Measurements from ENCODE around the gene IGSF9.
A peak's percentile ranks its signal among the peaks of the same experiment; 100 is the strongest.

The IGSF9 gene

DNA sequence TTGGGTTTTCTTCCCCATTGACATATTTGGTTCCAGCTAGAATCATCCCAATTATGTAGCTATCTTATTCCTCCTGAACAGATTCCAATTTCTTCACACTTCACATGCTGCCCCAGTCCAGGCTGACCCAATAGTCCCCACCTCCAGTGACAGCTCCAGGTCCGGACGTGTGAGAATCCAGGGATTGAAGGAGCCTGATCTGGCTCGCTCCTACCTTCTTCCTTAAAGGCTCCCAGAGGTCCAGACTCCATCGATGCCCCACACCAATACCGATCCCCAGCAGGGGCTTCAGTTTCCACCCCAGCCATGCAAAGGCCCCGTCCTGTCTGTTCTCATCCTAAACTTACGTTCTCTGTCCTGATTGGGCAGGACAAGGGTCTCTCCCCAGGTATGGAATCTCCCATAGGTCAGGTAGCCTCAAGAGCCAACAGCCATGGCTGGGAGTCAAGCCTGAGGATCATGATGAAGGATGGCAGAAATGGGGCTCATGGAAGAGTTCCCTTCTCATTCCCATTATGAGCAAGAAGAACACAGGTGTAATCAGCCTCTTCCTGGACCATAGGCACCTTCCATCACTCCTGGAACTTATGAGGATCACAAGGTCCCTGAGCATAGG lies 29.0 kb upstream of the IGSF9 start:
- DNase-seq (ENCODE audit: low read depth): no peak

DNA sequence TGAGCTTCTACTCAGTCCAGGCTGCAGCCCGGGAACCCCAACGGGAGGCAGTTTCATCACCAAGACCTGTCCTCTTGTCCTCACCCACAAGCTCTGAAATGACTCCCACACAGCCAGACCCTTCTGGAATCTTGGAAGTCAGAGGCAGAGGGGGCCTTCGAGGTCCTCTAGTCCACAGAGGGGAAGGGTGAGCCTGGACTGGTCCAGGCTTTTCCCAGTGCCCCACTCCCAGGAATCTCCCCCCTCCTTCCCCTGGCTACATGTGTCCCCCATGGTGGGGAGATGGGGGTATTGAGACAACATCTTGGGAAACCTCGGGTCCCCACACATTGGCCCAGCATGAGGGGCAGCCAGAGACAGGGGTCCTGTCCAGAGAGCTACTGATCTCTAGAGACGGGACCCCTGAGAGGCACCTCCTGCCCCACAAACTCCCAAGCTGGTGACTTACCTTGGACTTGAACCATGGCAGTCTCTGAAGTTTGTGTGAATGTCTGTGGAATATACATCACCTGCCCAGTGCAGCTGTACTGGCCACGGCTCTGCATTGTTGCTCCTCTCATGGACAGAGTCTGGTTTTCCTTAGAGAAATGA lies 28.0 kb upstream of the IGSF9 start:
- no peak for DNase-seq (ENCODE audit: low read depth)

DNA sequence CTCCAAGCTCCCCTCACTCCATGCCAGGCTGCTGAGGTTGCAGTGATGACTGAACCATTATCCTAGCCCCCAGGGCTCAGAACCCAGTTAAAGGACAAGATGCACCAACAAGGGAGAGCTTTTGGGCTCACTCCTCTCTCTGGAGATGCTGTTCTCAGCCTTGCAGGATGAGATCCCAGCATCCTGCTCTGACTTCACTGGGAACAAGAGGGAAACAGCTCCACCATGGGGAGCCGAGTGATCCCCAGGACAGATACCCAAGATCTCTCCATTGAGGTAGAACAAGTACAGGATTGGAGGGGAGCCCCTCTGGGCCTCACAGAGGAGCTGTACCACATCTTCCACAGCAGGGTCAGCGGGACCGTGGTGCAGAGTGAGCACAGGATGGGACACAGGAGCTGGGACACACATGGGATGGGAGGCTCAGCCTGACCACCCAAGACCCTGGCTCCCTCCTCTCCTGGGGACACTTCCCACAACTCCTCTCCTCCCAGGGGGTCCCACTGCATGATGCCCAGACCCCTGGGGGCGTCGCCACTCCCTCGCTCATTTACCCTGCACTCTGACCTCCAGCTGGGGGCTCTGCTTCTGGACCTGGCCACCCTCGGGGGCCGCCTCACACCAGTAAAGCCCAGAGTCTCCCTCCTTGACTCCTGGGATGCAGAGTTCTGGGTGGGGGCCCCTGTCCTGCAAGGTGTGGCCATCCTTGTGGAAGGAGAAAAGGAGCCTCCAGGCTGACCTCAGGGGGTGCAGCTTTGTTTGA lies 27.2 kb upstream of the IGSF9 start:
- DNase-seq (ENCODE audit: low read depth): no peak

DNA sequence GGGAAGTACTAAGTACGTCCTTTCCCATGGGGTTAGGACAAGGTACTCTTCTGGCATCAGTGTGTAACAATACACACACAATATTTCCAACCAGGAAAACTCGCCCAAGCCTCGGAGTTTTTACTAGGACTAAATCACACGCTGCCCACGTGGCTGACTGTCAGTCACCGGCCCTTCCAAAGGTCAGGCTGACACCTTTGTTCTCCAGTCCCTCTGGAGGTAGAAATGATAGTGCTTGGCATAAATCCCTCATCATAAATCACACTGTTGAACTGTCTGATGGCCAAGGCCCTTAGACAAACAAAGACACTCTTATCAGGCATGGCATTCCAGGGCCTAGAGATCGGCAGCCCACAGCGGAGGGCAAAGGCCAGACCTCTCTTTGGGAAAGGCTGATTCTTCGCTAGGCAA lies 25.5 kb upstream of the IGSF9 start:
- DNase-seq (ENCODE audit: low read depth): no peak

DNA sequence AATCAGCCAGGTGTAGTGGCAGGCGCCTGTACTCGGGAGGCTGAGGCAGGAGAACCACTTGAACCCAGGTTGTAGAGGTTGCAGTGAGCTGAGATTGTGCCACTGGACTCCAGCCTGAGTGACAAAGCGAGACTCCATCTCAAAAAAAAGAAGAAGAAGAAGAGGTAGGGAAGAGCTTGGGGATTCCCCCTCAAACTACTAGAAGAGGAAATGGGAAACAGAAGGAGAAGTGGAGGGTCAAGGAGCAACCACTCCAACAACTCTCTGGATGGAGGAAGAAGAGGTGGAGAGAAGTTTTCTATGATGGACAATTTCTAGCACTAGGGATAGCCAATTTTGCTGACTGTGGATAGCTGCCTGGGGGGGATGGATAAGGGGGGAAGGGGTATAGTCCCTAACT lies 23.5 kb upstream of the IGSF9 start:
- DNase-seq (ENCODE audit: low read depth): no peak

DNA sequence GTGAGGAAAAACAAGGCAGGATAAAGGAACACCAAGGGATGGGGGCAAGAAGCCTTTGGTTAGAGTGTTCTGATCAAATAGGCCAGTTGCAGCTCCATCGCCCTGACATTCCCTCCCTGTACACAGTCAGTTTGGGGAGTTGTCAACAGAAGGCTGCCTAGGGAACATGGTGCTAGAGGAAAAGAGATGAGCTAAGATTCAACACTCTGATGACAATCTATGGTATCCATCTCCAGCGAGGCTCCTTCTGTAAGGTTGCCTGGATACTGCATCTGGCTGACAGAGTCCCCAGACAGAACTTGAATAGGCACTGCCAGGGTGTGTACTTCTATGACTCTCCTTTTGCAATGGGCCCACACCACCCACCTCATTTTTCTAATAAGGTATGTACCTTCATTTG lies 19.9 kb upstream of the IGSF9 start:
- DNase-seq (ENCODE audit: low read depth): no peak

DNA sequence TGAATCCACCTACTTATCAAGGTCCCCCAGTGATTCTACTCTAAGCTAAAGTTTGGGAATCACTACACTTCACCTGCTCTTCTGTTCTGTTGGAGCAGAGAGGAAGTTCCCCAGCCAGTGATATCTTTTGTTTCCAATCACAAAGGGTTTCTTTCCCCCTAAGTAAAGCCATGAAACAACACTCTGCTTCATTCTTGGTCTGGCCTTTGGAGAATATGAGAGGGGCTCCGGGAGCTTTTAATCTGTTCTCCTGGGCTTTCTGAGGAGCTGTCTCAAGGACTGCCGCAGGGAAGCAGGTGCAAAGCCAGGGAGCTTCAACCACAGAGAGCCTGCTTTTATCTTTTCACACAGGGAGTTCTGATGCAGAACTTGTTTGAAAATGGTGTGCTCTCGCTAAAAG lies 18.7 kb upstream of the IGSF9 start:
- DNase-seq (ENCODE audit: low read depth): no peak

DNA sequence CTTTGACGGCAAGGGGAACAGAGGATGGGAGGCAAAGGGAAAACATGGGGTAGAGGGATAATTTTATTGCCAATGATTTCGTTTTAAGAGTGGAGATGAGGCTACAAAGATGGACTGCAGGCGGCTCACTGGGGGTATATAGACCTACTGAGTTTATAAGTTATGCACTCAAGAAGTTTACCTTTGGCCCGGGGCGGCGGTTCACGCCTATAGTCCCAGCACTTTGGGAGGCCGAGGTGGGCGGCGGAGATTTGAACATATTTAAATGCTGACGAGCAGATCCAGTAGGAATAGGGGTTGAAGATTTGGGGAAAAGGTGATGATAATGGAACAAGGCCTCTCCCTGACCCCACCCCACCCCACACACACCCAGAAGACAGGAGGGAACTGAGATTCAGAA lies 16.8 kb upstream of the IGSF9 start:
- no peak for DNase-seq (ENCODE audit: low read depth)

DNA sequence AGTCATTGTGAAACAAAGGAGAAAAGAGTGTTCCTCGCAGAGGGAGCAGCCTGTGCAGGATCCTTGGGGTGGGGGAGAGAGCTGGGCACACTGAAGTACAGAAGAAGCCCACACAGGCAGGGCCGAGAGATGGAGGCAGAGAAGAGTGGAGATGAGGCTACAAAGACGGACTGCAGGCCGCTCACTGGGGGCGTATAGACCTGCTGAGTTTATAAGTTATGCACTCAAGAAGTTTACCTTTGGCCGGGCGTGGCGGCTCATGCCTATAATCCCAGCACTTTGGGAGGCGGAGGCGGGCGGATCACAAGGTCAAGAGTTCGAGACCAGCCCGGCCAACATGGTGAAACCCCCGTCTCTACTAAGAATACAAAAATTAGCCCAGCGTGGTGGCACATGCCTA lies 16.2 kb upstream of the IGSF9 start:
- DNase-seq (ENCODE audit: low read depth): no peak

DNA sequence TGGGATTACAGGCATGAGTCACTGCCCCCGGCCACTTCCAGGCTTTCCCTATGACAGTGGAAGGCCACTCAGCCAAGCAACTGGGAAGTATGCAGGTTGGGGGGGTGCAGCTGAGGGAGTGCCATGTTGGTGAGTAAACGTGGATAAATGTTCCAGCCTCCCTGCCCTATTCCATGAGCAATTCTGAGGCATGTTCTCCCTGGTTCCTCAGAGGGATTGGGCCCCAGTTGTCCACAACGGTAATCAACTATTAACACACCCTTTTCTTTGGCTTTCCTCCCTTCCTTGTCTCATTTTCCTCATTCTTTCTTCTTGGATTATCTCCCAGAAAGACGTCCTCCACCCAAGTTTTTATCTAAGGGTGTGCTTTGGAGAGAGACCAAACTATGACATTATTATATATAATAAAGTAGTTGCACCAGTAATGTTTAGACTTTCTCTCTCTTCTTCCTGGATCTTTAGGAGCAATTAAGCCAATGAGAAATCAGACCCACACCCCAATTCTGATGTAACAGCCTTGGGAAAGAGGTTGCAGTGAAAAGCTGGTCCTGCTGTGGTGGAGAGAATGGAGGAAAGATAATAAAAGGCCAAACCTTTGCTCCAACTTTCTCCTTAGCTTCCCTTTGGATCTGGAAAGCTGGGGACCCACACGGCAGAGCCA lies 15.4 kb upstream of the IGSF9 start:
- DNase-seq (ENCODE audit: low read depth): peak; percentile 54

DNA sequence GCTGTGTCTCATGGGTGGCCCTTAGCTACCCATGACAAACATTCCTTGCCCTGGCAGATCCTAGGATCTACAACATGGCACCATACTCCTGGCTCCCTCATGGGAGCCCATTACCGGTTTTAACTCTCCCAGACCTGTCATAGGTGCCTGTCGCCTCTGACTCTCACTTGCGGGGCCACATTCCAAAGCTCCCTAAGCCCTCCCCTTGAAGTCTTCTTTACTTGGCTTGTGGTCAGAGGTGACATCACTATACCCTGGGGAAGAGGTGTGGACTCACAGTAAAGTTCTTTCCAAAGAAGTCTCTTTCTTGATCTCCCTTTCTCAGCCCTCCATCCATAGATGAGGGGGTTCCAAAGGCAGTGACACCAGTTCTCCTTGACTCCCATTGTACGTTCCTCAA lies 14.0 kb upstream of the IGSF9 start:
- DNase-seq (ENCODE audit: low read depth): no peak

DNA sequence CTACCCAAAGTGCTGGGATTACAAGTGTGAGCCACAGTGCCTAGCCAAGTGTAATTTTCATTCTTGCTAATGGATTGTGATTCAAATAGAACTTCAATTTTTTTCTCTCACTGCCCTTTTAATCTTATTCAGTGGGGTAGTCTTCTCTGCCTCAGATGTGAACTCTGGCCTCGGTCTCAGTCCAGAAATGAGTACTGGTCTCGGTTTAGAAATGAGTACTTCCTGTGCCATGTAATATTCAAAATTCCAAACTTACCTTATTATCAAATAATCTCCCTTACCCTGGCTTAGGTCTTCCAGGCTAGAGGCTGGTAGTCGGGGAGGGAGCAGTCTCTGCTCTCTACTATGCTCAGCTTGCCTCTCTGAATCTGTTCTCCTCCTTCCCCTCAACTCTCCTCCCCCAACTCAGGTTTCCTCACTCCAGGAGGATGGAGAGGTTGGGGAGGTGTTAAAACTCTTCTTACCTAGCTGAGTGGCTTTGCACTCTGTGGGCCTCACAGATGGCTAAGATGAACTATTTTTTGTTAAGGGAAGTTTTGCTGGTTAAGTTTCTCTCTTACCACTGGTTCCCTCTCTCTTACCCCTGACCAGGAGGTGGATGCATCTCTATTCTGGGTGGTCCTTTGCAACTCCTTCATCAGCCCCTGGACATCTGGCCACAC lies 13.4 kb upstream of the IGSF9 start:
- no peak for DNase-seq (ENCODE audit: low read depth)

DNA sequence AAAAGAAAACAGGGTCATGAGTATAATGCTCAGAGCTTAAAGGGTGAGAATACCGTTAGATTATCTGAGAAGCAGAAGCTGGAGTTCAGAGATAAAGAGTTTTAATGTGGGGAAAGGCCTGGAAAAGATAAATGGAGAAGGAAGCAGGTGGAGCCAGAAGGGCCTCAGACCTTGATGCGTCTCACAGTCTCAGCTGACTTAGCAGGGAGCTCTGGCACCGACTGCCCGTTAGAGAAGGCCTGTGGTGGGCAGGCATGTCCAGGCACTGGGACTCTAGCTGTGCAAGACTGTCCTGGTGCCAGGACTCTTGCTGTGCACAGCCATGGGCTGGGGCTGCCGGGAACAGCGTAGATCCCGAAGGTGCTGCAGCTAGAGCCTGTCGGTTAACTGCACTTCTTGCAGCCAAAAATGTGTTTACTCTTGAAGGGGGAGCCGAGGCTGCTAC lies 12.4 kb upstream of the IGSF9 start:
- DNase-seq (ENCODE audit: low read depth): no peak

DNA sequence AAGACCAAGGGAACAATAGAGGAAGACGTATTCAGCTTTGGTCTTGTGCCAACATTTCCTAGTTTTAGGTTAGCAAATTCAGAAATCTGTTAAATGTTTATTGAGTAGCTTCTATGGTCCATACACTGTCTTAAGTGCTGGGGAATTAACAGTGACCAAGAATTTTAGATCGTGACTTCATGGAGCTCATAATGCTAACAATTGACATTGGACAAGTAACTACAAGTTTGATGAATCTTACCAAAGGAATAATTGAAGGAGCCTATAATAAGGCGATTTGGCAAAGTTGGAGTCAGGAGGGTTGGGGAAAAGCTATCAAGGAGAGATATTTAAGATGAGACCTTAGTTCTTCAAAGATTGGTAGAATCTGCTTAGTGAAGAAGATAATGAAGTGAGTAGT lies 10.0 kb upstream of the IGSF9 start:
- no peak for DNase-seq (ENCODE audit: low read depth)

DNA sequence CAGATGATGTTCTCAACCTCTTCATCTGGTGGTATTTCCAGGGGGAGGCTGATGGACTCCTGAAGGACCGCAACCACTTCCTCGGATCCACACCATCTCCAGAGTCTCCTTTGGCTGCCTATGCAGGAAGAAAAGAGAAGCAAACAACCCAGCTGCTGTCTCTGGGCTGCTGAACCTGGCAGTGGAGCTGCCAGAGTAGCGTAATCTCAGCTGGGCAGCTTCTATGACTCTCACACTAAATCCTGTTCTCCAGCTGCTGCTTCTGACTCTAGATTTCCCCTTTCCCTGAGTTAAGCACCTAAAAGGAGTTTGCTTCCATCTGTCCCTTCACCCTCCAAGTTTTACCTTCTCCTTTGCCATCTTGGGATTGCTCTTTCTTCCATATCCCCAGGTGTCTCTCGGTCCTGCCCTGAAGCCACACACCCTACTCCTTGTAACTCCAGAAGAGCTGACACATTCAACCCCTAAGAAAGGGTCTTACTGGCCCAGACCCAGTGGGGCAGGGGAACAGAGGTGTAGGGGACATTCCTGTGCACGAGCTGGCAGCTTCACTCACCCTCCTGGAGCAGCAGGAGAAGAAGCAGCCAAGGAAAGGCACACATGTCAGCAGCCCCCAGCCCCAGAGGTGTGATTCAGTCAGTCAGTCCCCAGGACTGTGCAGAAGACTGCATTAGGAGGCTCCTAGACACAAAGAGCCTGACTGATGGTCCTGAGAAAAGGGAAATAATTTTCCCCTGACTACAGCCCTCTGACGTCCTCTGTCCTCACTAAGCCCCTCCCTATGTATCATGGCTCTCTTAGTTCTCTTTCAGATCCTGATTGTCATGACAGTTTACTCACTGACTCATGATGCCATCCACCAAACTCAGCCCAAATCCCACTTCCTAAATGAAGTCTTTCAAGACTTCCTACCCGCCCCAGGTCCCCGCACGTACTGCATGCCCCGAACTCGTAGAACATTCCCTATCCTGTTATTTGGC lies 8.4 kb upstream of the IGSF9 start, which contains the start of gene SLAMF9:
Gene SLAMF9 (minus strand): TSS at position 702 of the 980 bp plus-strand sequence. CDS start 100 bp downstream, at position 602.
- peak; percentile 68 for DNase-seq (ENCODE audit: low read depth)

DNA sequence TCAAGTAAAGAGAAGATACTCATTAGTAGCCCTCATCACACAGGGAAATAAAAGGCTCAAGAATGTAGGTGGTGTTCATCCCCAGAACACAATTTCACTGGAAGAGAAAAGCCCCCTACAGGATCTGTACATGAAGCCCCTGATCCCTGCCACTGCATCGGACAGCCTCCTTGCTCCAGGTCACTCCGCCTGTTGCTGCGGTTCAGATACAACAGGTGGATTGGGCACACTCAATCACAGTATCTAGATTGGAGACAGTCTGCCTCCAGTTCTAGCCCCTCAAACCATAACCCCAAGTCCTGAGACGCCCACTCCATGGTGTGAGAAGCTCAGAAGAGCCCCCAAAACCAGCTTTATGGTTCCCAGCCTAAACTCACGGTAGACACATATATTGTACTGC lies 7.5 kb upstream of the IGSF9 start:
- DNase-seq (ENCODE audit: low read depth): no peak

DNA sequence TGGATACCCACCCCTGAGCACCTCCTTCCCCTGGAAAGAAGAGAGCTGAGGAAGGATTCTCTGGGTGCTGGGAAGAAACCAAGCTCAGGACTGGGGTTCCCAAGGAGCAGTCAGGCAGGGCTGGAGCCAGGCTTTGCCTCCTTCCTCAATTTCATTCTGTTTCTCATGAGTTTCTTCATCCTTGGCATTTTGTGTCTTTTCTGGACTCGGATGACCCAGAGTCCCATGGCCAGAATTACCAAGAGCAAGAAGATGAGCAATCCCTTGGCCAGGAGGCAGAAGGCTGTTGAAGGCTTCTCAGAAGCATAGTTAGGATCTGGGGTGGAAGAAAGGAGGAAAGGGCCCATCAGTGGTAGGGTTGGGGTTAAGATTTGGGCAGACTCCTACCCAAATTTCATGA lies 6.1 kb upstream of the IGSF9 start:
- no peak for DNase-seq (ENCODE audit: low read depth)

DNA sequence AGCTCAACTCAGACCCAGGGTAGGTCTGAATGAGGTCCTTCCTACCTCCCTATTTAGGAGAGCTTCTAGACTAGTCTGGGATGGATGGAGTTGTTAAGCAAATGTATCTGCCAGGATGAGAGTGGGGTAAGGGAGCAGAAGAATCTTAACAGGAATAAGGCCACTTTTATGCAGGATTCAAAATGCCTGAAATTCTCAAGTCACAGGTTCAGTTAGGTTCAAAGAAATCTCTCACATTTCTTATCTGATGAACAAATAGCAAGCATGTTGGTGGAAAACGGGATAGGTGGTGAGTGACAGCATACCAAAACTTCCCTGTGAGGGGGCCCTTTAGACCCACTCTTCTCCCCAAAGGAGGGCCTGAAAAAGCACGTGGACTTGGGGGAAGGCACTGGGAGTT lies 5.6 kb upstream of the IGSF9 start:
- no peak for DNase-seq (ENCODE audit: low read depth)

DNA sequence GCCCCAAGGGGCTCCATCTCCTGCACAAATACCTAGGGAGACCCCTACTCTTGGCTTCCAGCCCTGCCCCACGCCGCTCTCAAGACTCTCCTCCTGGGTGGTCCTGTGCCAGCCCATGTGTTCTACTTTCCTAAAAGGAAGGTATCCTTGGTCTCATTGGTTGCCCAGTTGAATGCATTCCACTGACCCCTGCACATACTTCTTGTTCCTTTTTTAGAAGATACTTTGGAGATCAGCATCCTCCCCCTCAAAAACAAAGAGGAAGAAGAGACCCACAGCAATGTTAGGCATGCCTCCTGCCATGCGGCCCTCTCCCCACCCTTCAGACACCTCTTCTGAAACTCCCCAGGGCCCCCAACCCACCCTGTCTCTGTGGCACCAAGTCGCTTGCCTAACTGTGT lies 4.6 kb upstream of the IGSF9 start:
- DNase-seq (ENCODE audit: low read depth): no peak

DNA sequence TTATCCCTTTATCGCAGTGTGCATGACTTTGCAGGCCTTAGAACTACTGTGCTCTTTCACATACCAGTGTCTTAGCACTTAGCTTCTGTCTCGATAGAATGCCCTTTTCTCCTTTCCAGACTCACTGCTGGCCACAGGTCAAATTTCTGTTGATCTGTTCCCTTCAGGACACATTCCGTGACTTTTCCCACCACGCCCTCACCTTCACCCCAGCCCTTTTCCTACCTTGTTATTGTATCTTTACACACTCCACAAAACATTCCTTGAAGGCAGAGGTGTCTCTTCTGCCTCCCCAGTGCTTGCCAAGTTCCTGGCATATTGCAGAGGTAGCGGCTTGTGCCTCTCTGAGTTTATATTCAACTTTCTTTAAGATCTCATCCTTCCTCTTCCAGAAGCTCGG lies 3.7 kb upstream of the IGSF9 start:
- no peak for DNase-seq (ENCODE audit: low read depth)

DNA sequence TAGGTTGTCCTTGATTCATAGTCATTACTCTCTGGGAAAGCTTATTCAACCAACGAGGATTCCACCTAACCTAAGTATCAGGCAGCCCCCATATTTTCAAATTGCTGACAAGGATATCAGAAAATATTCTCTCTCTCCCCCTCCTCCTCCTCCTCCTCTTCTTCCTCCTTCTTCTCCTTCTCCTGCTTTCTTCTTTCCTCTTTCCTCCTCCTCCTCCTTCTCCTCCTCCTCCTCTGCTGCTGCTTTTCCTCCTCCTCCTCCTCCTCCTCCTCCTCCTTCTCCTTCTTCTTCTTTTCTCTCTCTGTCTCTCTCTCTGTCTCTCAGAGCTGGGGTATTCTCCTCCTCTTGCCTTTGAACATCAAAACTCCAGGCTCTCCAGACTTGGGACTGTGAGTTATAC lies 2.5 kb upstream of the IGSF9 start:
- no peak for DNase-seq (ENCODE audit: low read depth)
